Measurements from ENCODE around the gene STK32B.

The STK32B gene

GRCh38 chr4:5447755-5448154 is 396.5 kb downstream of the STK32B start:
- CTCF ChIA-PET = no interaction called here
- POLR2A ChIA-PET = no interaction called here
- TF ChIP-seq ARNT (IDR thresholded peaks at IDR 0.05) = no peak
- DNase-seq (ENCODE audit: extremely low spot score) = no peak

GRCh38 chr4:5448221-5448620 is 396.9 kb downstream of the STK32B start:
- ChIA-PET CTCF (interaction anchor here (0.9 kb wide), 1 partner anchor 11 kb away, joined by 3 read pairs; no protein-coding TSS in a partner anchor), POLR2A (no interaction called here)
- DNase-seq (ENCODE audit: extremely low spot score) = no peak
- no peak for TF ChIP-seq NFRKB (IDR thresholded peaks at IDR 0.05)
- TF ChIP-seq SUZ12 (IDR thresholded peaks at IDR 0.05) = no peak
- TF ChIP-seq FOXK2 (IDR thresholded peaks at IDR 0.05) = no peak
- no peak for TF ChIP-seq BHLHE40 (IDR thresholded peaks at IDR 0.05; ENCODE audit: borderline replicate concordance)
- TF ChIP-seq FOXM1 (IDR thresholded peaks at IDR 0.05; ENCODE audit: borderline replicate concordance) = no peak
- TF ChIP-seq HDGF (IDR thresholded peaks at IDR 0.05; ENCODE audit: borderline replicate concordance) = no peak
- no peak for TF ChIP-seq SP1 (IDR thresholded peaks at IDR 0.05)
- no peak for TF ChIP-seq FOXA1 (IDR thresholded peaks at IDR 0.05)
- TF ChIP-seq ZNF384 (IDR thresholded peaks at IDR 0.05) = no peak
- no peak for TF ChIP-seq ELF4 (IDR thresholded peaks at IDR 0.05)
- TF ChIP-seq ARNT (IDR thresholded peaks at IDR 0.05) = no peak
- TF ChIP-seq CTBP1 (IDR thresholded peaks at IDR 0.05; ENCODE audit: borderline replicate concordance) = no peak
- TF ChIP-seq LEF1 (IDR thresholded peaks at IDR 0.05; ENCODE audit: borderline replicate concordance) = no peak
- no peak for TF ChIP-seq PKNOX1 (IDR thresholded peaks at IDR 0.05)
- TF ChIP-seq L3MBTL2 (conservative IDR thresholded peaks at IDR 0.05) = no peak
- no peak for TF ChIP-seq TARDBP (IDR thresholded peaks at IDR 0.05)

- ChIA-PET CTCF (no interaction called here), POLR2A (no interaction called here)
- DNase-seq (ENCODE audit: extremely low spot score) = no peak
- TF ChIP-seq HDGF (IDR thresholded peaks at IDR 0.05; ENCODE audit: borderline replicate concordance) (no peak), ELF4 (IDR thresholded peaks at IDR 0.05) (no peak), ARNT (IDR thresholded peaks at IDR 0.05) (no peak)
These were observed 400.0 kb downstream of the STK32B start for GRCh38 chr4:5451243-5451642.

GRCh38 chr4:5452156-5452555 is 400.9 kb downstream of the STK32B start:
- no peak for TF ChIP-seq SUZ12 (IDR thresholded peaks at IDR 0.05)
- TF ChIP-seq PKNOX1 (IDR thresholded peaks at IDR 0.05) = no peak
- no peak for TF ChIP-seq CTBP1 (IDR thresholded peaks at IDR 0.05; ENCODE audit: borderline replicate concordance)
- no peak for TF ChIP-seq BHLHE40 (IDR thresholded peaks at IDR 0.05; ENCODE audit: borderline replicate concordance)
- no peak for TF ChIP-seq LEF1 (IDR thresholded peaks at IDR 0.05; ENCODE audit: borderline replicate concordance)
- TF ChIP-seq HDGF (IDR thresholded peaks at IDR 0.05; ENCODE audit: borderline replicate concordance) = no peak
- no peak for TF ChIP-seq ZNF384 (IDR thresholded peaks at IDR 0.05)
- TF ChIP-seq L3MBTL2 (conservative IDR thresholded peaks at IDR 0.05) = no peak
- TF ChIP-seq ARNT (IDR thresholded peaks at IDR 0.05) = no peak
- TF ChIP-seq NFRKB (IDR thresholded peaks at IDR 0.05) = no peak
- ChIA-PET CTCF (no interaction called here), POLR2A (no interaction called here)
- no peak for DNase-seq (ENCODE audit: extremely low spot score)

GRCh38 chr4:5455003-5455585 is 403.8 kb downstream of the STK32B start:
- ChIA-PET POLR2A (no interaction called here), CTCF (no interaction called here)
- DNase-seq (ENCODE audit: extremely low spot score) = no peak
- TF ChIP-seq ELF4 (IDR thresholded peaks at IDR 0.05) = no peak
- TF ChIP-seq HDGF (IDR thresholded peaks at IDR 0.05; ENCODE audit: borderline replicate concordance) = no peak
- no peak for TF ChIP-seq LEF1 (IDR thresholded peaks at IDR 0.05; ENCODE audit: borderline replicate concordance)
- TF ChIP-seq ARNT (IDR thresholded peaks at IDR 0.05) = no peak
- TF ChIP-seq FOXK2 (IDR thresholded peaks at IDR 0.05) = no peak
- no peak for TF ChIP-seq FOXA1 (IDR thresholded peaks at IDR 0.05)
- no peak for TF ChIP-seq ZNF384 (IDR thresholded peaks at IDR 0.05)

GRCh38 chr4:5456296-5456845 is 405.1 kb downstream of the STK32B start:
- TF ChIP-seq SUZ12 (IDR thresholded peaks at IDR 0.05) (no peak), NFRKB (IDR thresholded peaks at IDR 0.05) (no peak), HDGF (IDR thresholded peaks at IDR 0.05; ENCODE audit: borderline replicate concordance) (no peak), TARDBP (IDR thresholded peaks at IDR 0.05) (no peak), FOXK2 (IDR thresholded peaks at IDR 0.05) (no peak), FOXA1 (IDR thresholded peaks at IDR 0.05) (no peak), ELF4 (IDR thresholded peaks at IDR 0.05) (no peak), LEF1 (IDR thresholded peaks at IDR 0.05; ENCODE audit: borderline replicate concordance) (no peak), SP1 (IDR thresholded peaks at IDR 0.05) (no peak), FOXM1 (IDR thresholded peaks at IDR 0.05; ENCODE audit: borderline replicate concordance) (no peak), ZNF384 (IDR thresholded peaks at IDR 0.05) (no peak)
- ChIA-PET POLR2A (no interaction called here), CTCF (no interaction called here)
- DNase-seq (ENCODE audit: extremely low spot score) = no peak

- ChIA-PET POLR2A (no interaction called here), CTCF (interaction anchor here (1.5 kb wide), 1 partner anchor 10 kb away, joined by 3 read pairs; no protein-coding TSS in a partner anchor)
- no peak for DNase-seq (ENCODE audit: extremely low spot score)
These were observed 407.4 kb downstream of the STK32B start for GRCh38 chr4:5458676-5459075.

More at GRCh38 chr4:5458676-5459075, 407.4 kb downstream of the STK32B start:
- TF ChIP-seq ELF4 (IDR thresholded peaks at IDR 0.05) (no peak), ARNT (IDR thresholded peaks at IDR 0.05) (no peak), L3MBTL2 (conservative IDR thresholded peaks at IDR 0.05) (no peak), ZNF384 (IDR thresholded peaks at IDR 0.05) (no peak), SP1 (IDR thresholded peaks at IDR 0.05) (no peak), HDGF (IDR thresholded peaks at IDR 0.05; ENCODE audit: borderline replicate concordance) (no peak)
